DND-41 (cell line): Measurements from ENCODE around the gene POFUT2.

Experiments
- ATAC-seq: fragments of 200-7000 bp; cut with Tn5 transposase; 3 replicates; pipeline ENCODE4 v1.9.1; 2021; ENCODE audit warnings: low read depth; ENCODE audit not compliant: insufficient read depth
- DNase-seq: peaks from one replicate; pipeline ENCODE4 v3.0.0-alpha.2; 2020
- H2AFZ ChIP-seq: 2 replicates; pipeline ENCODE4 v1.6.0; 2012; ENCODE audit warnings: low read depth, low read length
- H3K27ac ChIP-seq: 2 replicates; pipeline ENCODE4 v1.5.1; 2012; ENCODE audit warnings: low read length, inconsistent platforms
- H3K27me3 ChIP-seq: fragments of 200-600 bp; sonication (generic); 2 replicates; pipeline ENCODE4 v1.6.0; 2012; ENCODE audit warnings: low read length, mild to moderate bottlenecking, inconsistent platforms; ENCODE audit not compliant: insufficient read depth, poor library complexity
- H3K36me3 ChIP-seq: 2 replicates; pipeline ENCODE4 v1.5.1; 2012; ENCODE audit warnings: low read length, inconsistent platforms; ENCODE audit not compliant: insufficient read depth
- H3K4me1 ChIP-seq: 2 replicates; pipeline ENCODE4 v1.5.1; 2012; ENCODE audit warnings: mild to moderate bottlenecking, low read length; ENCODE audit not compliant: insufficient read depth
- H3K4me2 ChIP-seq: 2 replicates; pipeline ENCODE4 v1.6.0; 2012; ENCODE audit warnings: mild to moderate bottlenecking, moderate library complexity, low read length, inconsistent platforms; ENCODE audit not compliant: insufficient read depth
- H3K4me3 ChIP-seq, 2 experiments: fragments of 200-600 bp in 1 of 2; shearing (Covaris generic) in 1 of 2; 2 replicates each; pipeline ENCODE4 v1.5.1; 2012 to 2016; ENCODE audit warnings: inconsistent platforms in 2 of 2, low read length in 2 of 2, mild to moderate bottlenecking in 2 of 2, low read depth in 1 of 2, moderate library complexity in 1 of 2
- H3K79me2 ChIP-seq: 2 replicates; pipeline ENCODE4 v1.6.0; 2012; ENCODE audit warnings: low read length, inconsistent platforms; ENCODE audit not compliant: insufficient read depth
- H3K9ac ChIP-seq: 2 replicates; pipeline ENCODE4 v1.6.0; 2012; ENCODE audit warnings: low read depth, mild to moderate bottlenecking, inconsistent platforms, low read length, moderate library complexity
- H3K9me3 ChIP-seq: 2 replicates; pipeline ENCODE4 v1.5.1; 2012; ENCODE audit warnings: low read length, moderate library complexity, mild to moderate bottlenecking, inconsistent platforms; ENCODE audit not compliant: insufficient read depth, severe bottlenecking
- H4K20me1 ChIP-seq: 2 replicates; pipeline ENCODE4 v1.6.0; 2012; ENCODE audit warnings: low read length; ENCODE audit not compliant: insufficient read depth
- EZH2 ChIP-seq: IDR thresholded peaks from 3 replicates; pipeline ENCODE4 v1.6.1; 2012; ENCODE audit warnings: borderline replicate concordance, low read depth, mild to moderate bottlenecking, moderate library complexity, low read length, inconsistent platforms; ENCODE audit not compliant: severe bottlenecking
- TF ChIP-seq, protein P1 (sequence below): IDR thresholded peaks from 2 replicates; pipeline ENCODE4 v1.5.1; 2012; ENCODE audit warnings: borderline replicate concordance, low read length, moderate library complexity, mild to moderate bottlenecking; ENCODE audit not compliant: poor library complexity, severe bottlenecking; ENCODE audit errors: extremely low read depth

POFUT2 gene

GRCh38 chr21:45306832-45307571, 19.3 kb upstream of the POFUT2 start:
- H3K27ac ChIP-seq: no peak overlapping the region
- H3K79me2 ChIP-seq: no peaks in the 10 kb centered on the region
- no peaks in the 10 kb centered on the region; the same call in 1 of the 2 replicates for H4K20me1 ChIP-seq
- ATAC-seq: no peak
- no peaks in the 10 kb centered on the region for H3K9me3 ChIP-seq
- TF ChIP-seq, protein P1, sequence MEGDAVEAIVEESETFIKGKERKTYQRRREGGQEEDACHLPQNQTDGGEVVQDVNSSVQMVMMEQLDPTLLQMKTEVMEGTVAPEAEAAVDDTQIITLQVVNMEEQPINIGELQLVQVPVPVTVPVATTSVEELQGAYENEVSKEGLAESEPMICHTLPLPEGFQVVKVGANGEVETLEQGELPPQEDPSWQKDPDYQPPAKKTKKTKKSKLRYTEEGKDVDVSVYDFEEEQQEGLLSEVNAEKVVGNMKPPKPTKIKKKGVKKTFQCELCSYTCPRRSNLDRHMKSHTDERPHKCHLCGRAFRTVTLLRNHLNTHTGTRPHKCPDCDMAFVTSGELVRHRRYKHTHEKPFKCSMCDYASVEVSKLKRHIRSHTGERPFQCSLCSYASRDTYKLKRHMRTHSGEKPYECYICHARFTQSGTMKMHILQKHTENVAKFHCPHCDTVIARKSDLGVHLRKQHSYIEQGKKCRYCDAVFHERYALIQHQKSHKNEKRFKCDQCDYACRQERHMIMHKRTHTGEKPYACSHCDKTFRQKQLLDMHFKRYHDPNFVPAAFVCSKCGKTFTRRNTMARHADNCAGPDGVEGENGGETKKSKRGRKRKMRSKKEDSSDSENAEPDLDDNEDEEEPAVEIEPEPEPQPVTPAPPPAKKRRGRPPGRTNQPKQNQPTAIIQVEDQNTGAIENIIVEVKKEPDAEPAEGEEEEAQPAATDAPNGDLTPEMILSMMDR: no peak
- no peak for TF ChIP-seq EZH2
- H3K4me2 ChIP-seq: no peak overlapping the region
- no peaks in the 10 kb centered on the region for H3K4me1 ChIP-seq
- no peak overlapping the region for H2AFZ ChIP-seq
- H3K4me3 ChIP-seq: no peak overlapping the region
- H3K36me3 ChIP-seq: no peaks in the 10 kb centered on the region
- no peak for DNase-seq
- H3K27me3 ChIP-seq: no peaks in the 10 kb centered on the region
- no peak overlapping the region for H3K9ac ChIP-seq

DNA sequence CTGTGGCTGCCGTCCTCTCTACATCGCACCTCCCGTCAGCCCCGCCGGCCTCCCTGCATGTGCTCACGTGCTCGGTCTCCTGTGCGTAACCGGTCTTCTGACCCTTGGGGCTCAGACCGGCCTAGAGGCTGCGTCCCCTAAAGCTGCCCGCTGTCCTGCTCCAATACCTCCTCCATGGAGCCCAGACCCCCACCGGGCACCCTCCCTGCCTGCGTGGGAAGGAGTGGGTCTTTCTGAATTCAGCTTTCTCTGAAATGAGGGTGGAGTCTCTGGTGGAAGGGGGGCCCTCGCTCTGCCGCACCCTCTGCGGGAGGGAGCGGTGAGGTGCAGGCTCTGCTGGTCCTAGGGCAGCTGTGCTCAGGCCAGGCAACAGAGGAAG, 18.7 kb upstream of the POFUT2 start:
- H3K4me2 ChIP-seq: no peak overlapping the region
- H3K4me3 ChIP-seq: no peak overlapping the region
- ATAC-seq: no peak
- H3K79me2 ChIP-seq: no peaks in the 10 kb centered on the region
- no peaks in the 10 kb centered on the region for H3K36me3 ChIP-seq
- H3K9me3 ChIP-seq: no peaks in the 10 kb centered on the region
- DNase-seq: no peak
- no peak overlapping the region for H3K9ac ChIP-seq
- H3K27me3 ChIP-seq: no peaks in the 10 kb centered on the region
- TF ChIP-seq, protein P1: no peak
- no peak for TF ChIP-seq EZH2
- no peak overlapping the region for H3K27ac ChIP-seq
- no peaks in the 10 kb centered on the region; the same call in 1 of the 2 replicates for H4K20me1 ChIP-seq
- no peak overlapping the region for H2AFZ ChIP-seq
- no peaks in the 10 kb centered on the region for H3K4me1 ChIP-seq

GRCh38 chr21:45305836-45306235, 18.1 kb upstream of the POFUT2 start:
- no peak for TF ChIP-seq EZH2
- TF ChIP-seq, protein P1: no peak
- H3K27ac ChIP-seq: no peak overlapping the region
- ATAC-seq: no peak
- no peak overlapping the region for H3K4me2 ChIP-seq
- H2AFZ ChIP-seq: no peak overlapping the region
- H4K20me1 ChIP-seq: no peaks in the 10 kb centered on the region; the same call in 1 of the 2 replicates
- H3K27me3 ChIP-seq: no peaks in the 10 kb centered on the region
- H3K9ac ChIP-seq: no peak overlapping the region
- H3K4me3 ChIP-seq: no peak overlapping the region
- no peaks in the 10 kb centered on the region for H3K9me3 ChIP-seq
- no peaks in the 10 kb centered on the region for H3K79me2 ChIP-seq
- H3K4me1 ChIP-seq: no peaks in the 10 kb centered on the region
- no peaks in the 10 kb centered on the region for H3K36me3 ChIP-seq
- DNase-seq: no peak

GRCh38 chr21:45304945-45305344, 17.2 kb upstream of the POFUT2 start:
- ATAC-seq: peak; percentile 49; the same call in 1 of the 3 replicates
- Histone ChIP-seq H3K4me1 (no peaks in the 10 kb centered on the region), H3K27ac (no peak overlapping the region), H3K36me3 (no peaks in the 10 kb centered on the region), H3K4me2 (no peak overlapping the region), H2AFZ (no peak overlapping the region), H4K20me1 (no peaks in the 10 kb centered on the region; the same call in 1 of the 2 replicates), H3K4me3 (no peak overlapping the region), H3K27me3 (no peaks in the 10 kb centered on the region), H3K9me3 (no peaks in the 10 kb centered on the region), H3K9ac (no peak overlapping the region), H3K79me2 (no peaks in the 10 kb centered on the region)
- DNase-seq: no peak
- TF ChIP-seq, protein P1: no peak
- no peak for TF ChIP-seq EZH2
